Measurements from ENCODE around the gene ATP5IF1. TPM values are rescaled to one million over a fixed set of nuclear protein-coding genes. Genes with fewer than 3 reads are reported as not detected.

Gene ATP5IF1
- total and polyA plus RNA-seq, 2 of the 13 experiments (the other 11 are each of a cell fraction or from before 2014, with no cell fraction given) = 97.7 to 131 TPM

GRCh38 chr1:28279721-28280120 lies 43.8 kb downstream of the ATP5IF1 start:
- Histone ChIP-seq H3K4me1 (ENCODE audit: insufficient read depth, low read length) (peaks cover 18% of the 10 kb centered on the region), H3K27ac (ENCODE audit: extremely low read length, insufficient read depth, low read length) (no peak overlapping the region), H3K9me3 (ENCODE audit: low read length) (no peaks in the 10 kb centered on the region), H3K36me3 (replicated peaks in 1 of 2; ENCODE audit: control insufficient read depth in 1 of 2, insufficient read depth in 2 of 2, low read length in 2 of 2) (peaks cover 31 to 72% of the 10 kb centered on the region in 2 experiments), H2AFZ (ENCODE audit: low read length) (no peak overlapping the region), H3K9ac (ENCODE audit: insufficient read depth, low read depth, low read length) (no peak overlapping the region), H3K79me2 (ENCODE audit: insufficient read depth, low read length) (no peaks in the 10 kb centered on the region), H3K4me3 (replicated peaks in 1 of 3; ENCODE audit: insufficient read depth in 1 of 3, low read depth in 2 of 3, low read length in 3 of 3) (no peak overlapping the region), H4K20me1 (ENCODE audit: insufficient read depth, low read length) (no peaks in the 10 kb centered on the region), H3K27me3 (ENCODE audit: control insufficient read depth in 1 of 2, insufficient read depth in 2 of 2, low read length in 2 of 2) (no peaks in the 10 kb centered on the region), H3K4me2 (ENCODE audit: low read depth, low read length) (no peak overlapping the region)
- no TSS peak for BruUV-seq (replicated peaks)
- CTCF ChIA-PET (ENCODE audit: low intra/inter-chr PET ratio, low total read pairs) = no interaction called here
- ATAC-seq (no peak), FAIRE-seq (no peak), DNase-seq (ENCODE audit: low spot score) (no peak)
- no peak for TF ChIP-seq SRF (IDR thresholded peaks at IDR 0.05; ENCODE audit: low read depth, low read length)
- TF ChIP-seq NFYC (CRISPR knock-in tag; IDR thresholded peaks at IDR 0.05) = no peak
- TF ChIP-seq TCF7L2 (IDR thresholded peaks at IDR 0.05; ENCODE audit: low read depth, low read length) = no peak
- TF ChIP-seq NFYB (CRISPR knock-in tag; IDR thresholded peaks at IDR 0.05) = no peak
- TF ChIP-seq ZNF160 (CRISPR knock-in tag; IDR thresholded peaks at IDR 0.05) = no peak
- TF ChIP-seq TAF1 (CRISPR knock-in tag; IDR thresholded peaks at IDR 0.05) = no peak
- no peak for TF ChIP-seq POGZ (CRISPR knock-in tag; IDR thresholded peaks at IDR 0.05)
- TF ChIP-seq TOE1 (CRISPR knock-in tag; IDR thresholded peaks at IDR 0.05) = no peak
- no peak for TF ChIP-seq SNAI1 (CRISPR knock-in tag; IDR thresholded peaks at IDR 0.05; ENCODE audit: borderline replicate concordance)
- TF ChIP-seq TBP (CRISPR knock-in tag; IDR thresholded peaks at IDR 0.05) = no peak
- WGBS (ENCODE audit: low lambda C conversion rate) = 97% methylated on average over 7 of the region's 7 CpGs
- intact Hi-C loops (cut with micrococcal nuclease; ENCODE audit: unreplicated experiment) = no loop called here
- in situ Hi-C loops (cut with HindIII; ENCODE audit: extremely low pct_ligation_motif_present, low pct_unique_long_range_greater_than_20kb) = no loop called here
- POLR2A ChIA-PET = no interaction called here

GRCh38 chr1:28280501-28280900 lies 44.6 kb downstream of the ATP5IF1 start:
- intact Hi-C loops (cut with micrococcal nuclease; ENCODE audit: unreplicated experiment) = no loop called here
- H3K4me1 ChIP-seq (ENCODE audit: insufficient read depth, low read length) = peaks cover 18% of the 10 kb centered on the region
- TF ChIP-seq ZNF234 (CRISPR knock-in tag; conservative IDR thresholded peaks at IDR 0.05) (no peak), ZNF761 (CRISPR knock-in tag; conservative IDR thresholded peaks at IDR 0.05) (no peak), ZEB1 (IDR thresholded peaks at IDR 0.05; ENCODE audit: insufficient replicate concordance, low read depth) (no peak), PTBP1 (IDR thresholded peaks at IDR 0.05; ENCODE audit: low read depth, low read length, poor library complexity, severe bottlenecking) (no peak)
- 100% methylated on average over 2 of the region's 8 CpGs for WGBS (ENCODE audit: low lambda C conversion rate)
- no peaks in the 10 kb centered on the region for H4K20me1 ChIP-seq (ENCODE audit: insufficient read depth, low read length)
- no peak overlapping the region for H3K9ac ChIP-seq (ENCODE audit: insufficient read depth, low read depth, low read length)
- CTCF ChIA-PET (ENCODE audit: low intra/inter-chr PET ratio, low total read pairs) = no interaction called here
- H2AFZ ChIP-seq (ENCODE audit: low read length) = no peak overlapping the region
- no peak overlapping the region for H3K4me2 ChIP-seq (ENCODE audit: low read depth, low read length)
- DNase-seq (ENCODE audit: low spot score) (no peak), FAIRE-seq (no peak), ATAC-seq (no peak)
- BruUV-seq (replicated peaks) = no TSS peak
- H3K27me3 ChIP-seq (ENCODE audit: control insufficient read depth in 1 of 2, insufficient read depth in 2 of 2, low read length in 2 of 2) = no peaks in the 10 kb centered on the region
- no peak overlapping the region for H3K27ac ChIP-seq (ENCODE audit: extremely low read length, insufficient read depth, low read length)
- in situ Hi-C loops (cut with HindIII; ENCODE audit: extremely low pct_ligation_motif_present, low pct_unique_long_range_greater_than_20kb) = no loop called here
- H3K4me3 ChIP-seq (replicated peaks in 1 of 3; ENCODE audit: insufficient read depth in 1 of 3, low read depth in 2 of 3, low read length in 3 of 3) = no peak overlapping the region
- H3K9me3 ChIP-seq (ENCODE audit: low read length) = no peaks in the 10 kb centered on the region
- H3K79me2 ChIP-seq (ENCODE audit: insufficient read depth, low read length) = no peaks in the 10 kb centered on the region
- POLR2A ChIA-PET = no interaction called here
- H3K36me3 ChIP-seq (replicated peaks in 1 of 2; ENCODE audit: control insufficient read depth in 1 of 2, insufficient read depth in 2 of 2, low read length in 2 of 2) = peaks cover 29 to 65% of the 10 kb centered on the region in 2 experiments

All from HepG2 (cell line).